Activated CD8-positive, alpha-beta memory T cell treated with anti-CD3 and anti-CD28 coated beads, Interleukin-2, amount 50 U/mL, for 1 hour (primary cell): ENCODE results near the gene ASCC3.
"Not testable (repeated sequence)": the region's sequence is repeated elsewhere in the genome, so short reads cannot be mapped to it uniquely, and the experiment has no call there.

Experiments
- DNase-seq: peaks from one replicate; pipeline ENCODE4 v3.0.0-alpha.2; 2020; ENCODE audit errors: extremely low read depth

ASCC3 gene

GRCh38 chr6:100665041-100665380, 216.1 kb downstream of the ASCC3 start:
- DNase-seq = no peak

GRCh38 chr6:100664274-100665040, 216.7 kb downstream of the ASCC3 start:
- DNase-seq = no peak

- no peak for DNase-seq
Measured at GRCh38 chr6:100663219-100663863, 217.8 kb downstream of the ASCC3 start.

GRCh38 chr6:100662264-100662663, 218.9 kb downstream of the ASCC3 start:
- DNase-seq = no peak

GRCh38 chr6:100658486-100658885, 222.6 kb downstream of the ASCC3 start:
- DNase-seq = no peak

GRCh38 chr6:100657678-100658330, 223.3 kb downstream of the ASCC3 start:
- no peak for DNase-seq

- DNase-seq = not testable (repeated sequence)
Measured at GRCh38 chr6:100641147-100641546, 240.0 kb downstream of the ASCC3 start.

GRCh38 chr6:100633096-100633777, 247.9 kb downstream of the ASCC3 start:
- no peak for DNase-seq

- DNase-seq = no peak
Measured at GRCh38 chr6:100630536-100630935, 250.6 kb downstream of the ASCC3 start.

- DNase-seq = no peak
Measured at GRCh38 chr6:100627911-100628758, 253.0 kb downstream of the ASCC3 start.

GRCh38 chr6:100626721-100627120, 254.4 kb downstream of the ASCC3 start:
- no peak for DNase-seq

- DNase-seq = no peak
Measured at GRCh38 chr6:100622907-100623692, 258.0 kb downstream of the ASCC3 start.

- no peak for DNase-seq
Measured at GRCh38 chr6:100620085-100620840, 260.9 kb downstream of the ASCC3 start.

GRCh38 chr6:100618351-100618671, 262.8 kb downstream of the ASCC3 start:
- no peak for DNase-seq

- DNase-seq = no peak
Measured at GRCh38 chr6:100617633-100618350, 263.3 kb downstream of the ASCC3 start.

- no peak for DNase-seq
Measured at GRCh38 chr6:100614933-100615332, 266.2 kb downstream of the ASCC3 start.

- no peak for DNase-seq
Measured at GRCh38 chr6:100614386-100614785, 266.7 kb downstream of the ASCC3 start.

GRCh38 chr6:100613656-100614055, 267.5 kb downstream of the ASCC3 start:
- DNase-seq = no peak

- DNase-seq = no peak
Measured at GRCh38 chr6:100612094-100612493, 269.0 kb downstream of the ASCC3 start.
